GM18873 (cell line): ENCODE measurements around the gene ARHGDIA.
"Not testable (repeated sequence)": the region's sequence is repeated elsewhere in the genome, so short reads cannot be mapped to it uniquely, and the experiment has no call there.

Experiments used
- ATAC-seq: cut with Tn5 transposase; IDR thresholded peaks from one replicate; pipeline ENCODE4 v1.9.1; 2021; ENCODE audit warnings: mild to moderate bottlenecking, moderate library complexity, moderate number of reproducible peaks; ENCODE audit not compliant: unreplicated experiment, low FRiP score

ARHGDIA gene

DNA sequence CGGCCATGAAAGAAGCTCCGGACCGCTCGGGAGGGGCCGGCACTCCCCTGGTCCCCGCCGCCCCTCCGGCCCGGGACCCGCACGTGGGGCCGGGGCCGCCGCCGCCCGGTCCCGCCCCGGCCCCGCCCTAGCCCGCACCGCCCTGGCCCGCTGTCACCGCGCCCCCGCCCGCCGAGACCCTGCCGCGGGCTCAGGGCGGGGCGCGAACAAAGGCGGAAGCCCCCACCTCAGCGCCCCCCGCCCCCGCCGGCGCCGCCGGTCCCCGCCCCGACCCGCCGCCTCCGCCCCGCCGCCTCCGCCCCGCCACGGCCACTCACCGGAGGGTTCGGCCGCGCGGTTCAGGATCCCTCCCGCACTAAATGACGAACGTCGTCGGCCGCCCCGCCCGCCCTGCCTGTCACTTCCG, at the start of gene ARHGDIA:
Gene ARHGDIA (minus strand): TSS at position 357 of the 406 bp plus-strand sequence. CDS start 1,407 bp downstream, outside the sequence.
- ATAC-seq, result no peak

GRCh38 chr17:81918832-81919545, 47.9 kb upstream of the ARHGDIA start:
- no peak for ATAC-seq

DNA sequence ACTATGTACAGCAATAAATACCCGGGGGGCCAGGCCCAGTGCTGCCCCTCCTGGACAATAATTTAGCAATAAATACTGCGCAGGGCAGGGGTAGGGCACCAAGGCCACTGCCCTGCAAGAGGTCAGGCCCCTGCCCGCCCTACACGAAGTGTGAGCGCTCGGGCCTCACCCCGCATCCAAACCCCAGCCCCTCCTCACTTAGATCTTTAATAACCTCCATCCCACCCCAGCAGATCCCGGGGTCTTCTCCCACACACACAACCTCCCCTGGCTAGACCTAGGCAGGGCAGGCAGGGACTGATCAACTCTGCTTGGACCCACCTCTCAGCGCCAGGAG, 47.2 kb upstream of the ARHGDIA start:
- not testable (repeated sequence) for ATAC-seq

DNA sequence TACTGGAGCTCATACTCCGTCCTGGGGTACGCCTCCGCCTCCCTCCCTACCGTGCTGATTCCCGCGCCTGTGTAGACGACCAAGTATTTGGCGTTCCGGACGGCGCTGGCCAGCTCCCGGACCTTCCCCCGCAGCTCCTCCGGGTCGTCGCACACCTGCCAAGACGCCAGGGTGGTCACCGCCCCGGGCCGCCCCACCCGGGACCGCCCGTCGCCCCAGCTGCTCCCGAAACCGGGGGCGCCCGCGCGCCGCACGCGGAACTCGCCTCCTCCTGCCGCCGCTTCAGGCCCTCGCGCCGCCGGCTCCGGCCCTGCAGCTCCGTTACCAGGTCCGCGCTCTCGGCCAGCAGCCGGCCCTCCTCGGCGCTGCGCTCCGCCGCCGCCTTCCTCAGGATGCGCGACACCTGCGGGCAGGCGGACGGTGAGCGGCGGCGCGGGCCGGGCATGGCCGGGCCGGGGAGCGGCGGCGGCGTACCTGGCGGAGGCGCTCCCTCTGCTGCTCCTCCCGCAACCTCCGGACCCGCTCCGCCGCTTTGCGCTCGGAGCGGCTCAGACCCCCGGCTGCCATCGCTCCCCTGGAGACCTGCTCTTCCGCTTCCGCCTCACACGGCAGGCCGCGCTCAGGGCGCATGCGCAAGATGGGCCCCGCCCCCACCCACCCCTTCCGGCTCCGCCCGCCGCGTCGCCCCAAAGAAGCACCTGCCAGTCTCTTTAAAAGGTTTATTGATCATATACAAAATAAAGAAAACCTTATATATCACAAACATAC, 46.6 kb upstream of the ARHGDIA start, which contains the start of gene SIRT7:
Gene SIRT7 (minus strand): TSS at position 612 of the 768 bp plus-strand sequence. CDS start 45 bp downstream, at position 567.
- no peak for ATAC-seq

GRCh38 chr17:81916234-81917001, 45.3 kb upstream of the ARHGDIA start:
- no peak for ATAC-seq

- ATAC-seq, result no peak
Measured at GRCh38 chr17:81915331-81915730, 44.2 kb upstream of the ARHGDIA start.

GRCh38 chr17:81914103-81914850, 43.1 kb upstream of the ARHGDIA start:
- no peak for ATAC-seq

DNA sequence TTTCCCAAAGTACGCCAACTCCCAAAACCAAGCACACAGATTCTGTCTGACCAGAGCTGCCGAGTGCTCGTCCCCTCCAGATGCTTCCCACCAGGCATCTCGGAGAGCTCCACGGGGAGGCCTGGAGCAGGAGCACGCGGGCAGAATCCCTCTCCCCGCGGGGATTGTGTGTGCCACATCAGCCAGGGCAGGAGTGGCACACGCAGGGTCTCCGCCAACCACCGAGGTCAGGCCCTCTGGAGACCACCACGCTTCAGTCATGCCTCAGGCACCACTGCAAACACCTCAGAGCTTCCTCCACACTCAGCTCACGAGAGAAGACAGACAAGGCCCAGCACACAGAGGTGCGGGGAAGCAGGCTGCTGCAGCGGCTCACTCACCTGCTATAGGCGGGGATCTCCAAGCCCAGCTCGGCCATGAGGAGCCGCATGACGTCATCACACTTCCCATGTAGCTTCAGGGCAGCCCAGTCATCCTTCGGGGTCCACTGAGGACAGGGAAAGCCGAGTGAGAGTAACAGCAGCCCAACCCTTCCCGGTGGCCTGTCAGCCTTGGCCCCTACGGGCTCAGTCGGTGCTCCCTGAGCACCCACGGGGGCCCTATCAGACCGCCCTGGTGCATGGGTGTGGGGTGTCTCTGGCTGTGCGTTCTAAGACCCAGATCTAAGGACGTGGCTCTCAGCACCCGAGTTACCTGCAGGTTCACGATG, 42.4 kb upstream of the ARHGDIA start:
- ATAC-seq, result no peak

DNA sequence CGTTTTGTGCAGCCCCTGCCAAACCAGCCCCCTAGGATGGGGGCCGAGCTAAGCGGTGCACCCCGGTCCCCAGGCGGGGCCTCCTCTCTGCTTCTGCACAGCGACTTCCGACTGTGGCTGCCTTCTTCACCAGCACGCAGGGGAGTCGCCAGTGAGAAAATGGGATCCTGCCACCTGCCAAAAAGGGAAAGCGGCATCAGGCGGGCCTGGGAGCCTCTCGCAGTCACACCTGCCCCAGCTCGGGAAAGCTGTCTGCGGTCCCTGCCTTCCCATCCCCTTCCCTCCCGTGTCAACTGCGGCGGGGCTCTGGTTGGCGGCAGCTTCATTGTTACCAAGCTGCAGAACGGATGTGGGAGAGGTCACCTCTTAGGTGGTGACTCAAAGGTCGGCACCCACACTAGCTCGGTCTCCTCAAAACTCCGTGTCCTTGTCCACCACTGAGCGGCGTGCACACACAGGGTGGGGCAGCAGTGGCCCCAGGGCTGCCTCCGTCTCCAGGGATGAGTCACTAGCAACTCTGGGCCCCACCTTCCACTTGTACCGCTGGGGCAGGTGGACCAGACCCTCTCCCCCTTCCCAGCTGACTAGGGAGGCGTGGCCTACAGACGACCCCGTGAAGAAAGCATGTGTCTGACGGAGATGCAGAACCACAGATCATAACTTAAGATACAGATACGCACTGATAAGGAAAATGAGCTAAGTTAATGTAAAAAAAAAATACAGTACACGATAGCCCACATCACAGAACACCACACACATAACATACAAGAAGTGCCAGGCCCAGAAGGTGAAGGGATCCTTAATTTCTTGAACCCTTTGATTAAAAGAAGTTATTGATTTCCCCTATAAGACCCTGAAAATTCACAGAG, 41.5 kb upstream of the ARHGDIA start:
- no peak for ATAC-seq

- ATAC-seq, result no peak
Measured at GRCh38 chr17:81911969-81912368, 40.8 kb upstream of the ARHGDIA start.

- ATAC-seq, result no peak
Measured at GRCh38 chr17:81911277-81911961, 40.3 kb upstream of the ARHGDIA start, which contains the start of gene PCYT2. PCYT2 (minus strand) TSS chr17:81911399; CDS start chr17:81911355, 44 bp downstream.

DNA sequence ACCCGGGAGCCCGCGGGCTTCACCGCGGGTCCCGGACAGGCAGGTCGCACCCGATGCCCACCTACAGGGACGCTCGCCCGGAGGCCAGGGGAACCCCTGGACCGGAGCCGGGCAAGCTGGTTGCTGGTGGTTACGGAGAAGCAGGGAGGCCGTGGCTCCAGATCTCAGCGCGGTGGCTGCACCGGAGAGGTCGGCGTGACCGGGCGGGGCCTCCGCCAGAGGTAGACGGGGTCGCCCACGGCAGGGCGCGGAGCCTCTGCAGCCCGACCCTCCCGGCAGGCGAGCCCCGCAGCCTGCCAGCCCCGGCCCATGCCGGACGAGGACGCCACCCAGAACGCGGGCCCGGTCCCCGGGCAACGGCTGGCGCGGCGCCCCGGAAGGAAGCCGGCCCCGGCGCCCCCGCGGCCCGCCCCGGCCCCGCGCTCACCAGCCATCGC, 39.7 kb upstream of the ARHGDIA start:
- no peak for ATAC-seq

- ATAC-seq, result no peak
Measured at GRCh38 chr17:81909966-81910839, 39.1 kb upstream of the ARHGDIA start.

GRCh38 chr17:81909231-81909630, 38.1 kb upstream of the ARHGDIA start:
- ATAC-seq, result no peak

GRCh38 chr17:81908793-81909192, 37.7 kb upstream of the ARHGDIA start:
- ATAC-seq, result no peak

DNA sequence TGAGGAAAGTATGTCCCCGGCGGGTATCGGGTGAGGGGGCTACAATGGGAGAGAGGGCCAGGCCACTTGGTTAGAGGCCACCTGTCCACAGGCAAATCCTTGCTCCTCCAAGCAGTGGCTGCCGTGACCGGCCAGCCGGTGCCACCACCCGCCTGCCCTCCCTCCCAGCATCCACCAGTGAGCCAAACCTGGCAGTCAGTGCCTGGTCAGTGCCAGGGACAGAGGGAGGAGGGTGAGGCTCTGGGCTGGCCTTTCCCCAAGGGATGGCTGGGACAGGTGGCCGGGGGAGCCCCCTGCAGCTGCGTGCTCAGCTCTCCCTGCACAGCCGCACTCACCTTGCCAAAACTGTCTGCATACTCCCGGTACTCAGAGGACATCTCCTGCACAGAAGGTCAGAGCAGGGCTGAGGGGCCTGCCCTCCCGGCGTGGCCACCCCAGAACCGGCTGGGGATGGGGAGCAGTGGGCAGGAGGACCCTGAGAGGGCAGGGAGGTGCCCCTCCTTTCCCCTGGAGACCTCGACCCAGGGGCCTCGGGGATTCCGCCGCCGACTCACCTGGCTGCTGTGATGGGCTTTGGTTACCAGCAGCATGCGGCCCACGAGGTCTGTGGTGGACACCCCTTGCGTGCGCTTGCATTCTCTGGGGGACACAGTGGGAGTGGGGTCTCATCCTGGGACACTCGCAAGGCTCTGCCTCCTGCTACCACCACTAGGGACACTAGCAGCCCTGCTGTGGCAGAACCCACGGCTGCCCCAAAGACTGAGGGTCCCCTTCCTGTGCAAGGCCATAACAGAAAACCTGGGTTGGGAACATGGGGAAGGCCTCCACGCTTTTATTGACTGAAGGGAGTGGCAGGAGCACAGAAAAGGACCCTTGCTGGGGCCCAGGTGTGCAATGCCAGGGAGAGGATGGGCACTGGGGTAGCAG, 36.3 kb upstream of the ARHGDIA start:
- ATAC-seq, result no peak
